GM18909 (cell line): Measurements from ENCODE around the gene COL6A1.

Experiments
- ATAC-seq: cut with Tn5 transposase; IDR thresholded peaks from one replicate; pipeline ENCODE4 v1.9.1; 2021; ENCODE audit warnings: mild to moderate bottlenecking; ENCODE audit not compliant: unreplicated experiment, poor library complexity

The COL6A1 gene

GRCh38 chr21:45979651-45980050 lies 1.9 kb upstream of the COL6A1 start:
- no peak for ATAC-seq

DNA sequence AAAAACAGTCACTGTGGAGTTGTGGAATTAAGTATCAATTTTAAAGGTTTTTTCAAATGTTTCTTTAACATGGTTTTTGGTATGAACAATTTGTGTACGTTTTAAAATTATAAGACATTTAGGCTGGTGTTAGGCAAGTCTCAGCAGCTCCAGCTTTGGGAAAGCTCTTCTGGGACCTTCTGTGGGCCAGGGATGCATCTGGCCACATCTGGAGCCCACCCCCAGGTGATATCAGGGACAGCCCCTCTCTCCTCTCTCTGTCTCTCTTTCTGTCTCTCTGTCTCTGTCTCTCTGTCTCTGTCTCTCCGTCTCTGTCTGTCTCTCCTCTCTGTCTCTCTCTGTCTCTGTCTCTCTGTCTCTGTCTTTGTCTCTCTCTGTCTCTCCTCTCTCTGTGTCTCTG lies 1.3 kb upstream of the COL6A1 start:
- ATAC-seq: no peak

DNA sequence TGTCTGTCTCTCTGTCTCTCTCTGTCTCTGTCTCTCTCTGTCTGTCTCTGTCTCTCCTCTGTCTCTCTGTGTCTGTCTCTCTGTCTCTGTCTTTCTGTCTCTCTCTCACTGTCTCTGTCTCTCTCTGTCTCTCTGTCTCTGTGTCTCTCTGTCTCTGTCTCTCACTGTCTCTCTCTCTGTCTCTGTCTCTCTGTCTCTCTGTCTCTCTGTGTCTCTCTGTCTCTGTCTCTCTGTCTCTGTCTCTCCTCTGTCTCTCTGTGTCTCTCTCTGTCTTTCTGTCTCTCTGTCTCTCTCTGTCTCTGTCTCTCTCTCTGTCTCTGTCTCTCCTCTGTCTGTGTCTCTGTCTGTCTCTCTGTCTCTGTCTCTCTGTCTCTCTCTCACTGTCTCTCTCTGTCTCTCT lies 873 bp upstream of the COL6A1 start:
- ATAC-seq: no peak

DNA sequence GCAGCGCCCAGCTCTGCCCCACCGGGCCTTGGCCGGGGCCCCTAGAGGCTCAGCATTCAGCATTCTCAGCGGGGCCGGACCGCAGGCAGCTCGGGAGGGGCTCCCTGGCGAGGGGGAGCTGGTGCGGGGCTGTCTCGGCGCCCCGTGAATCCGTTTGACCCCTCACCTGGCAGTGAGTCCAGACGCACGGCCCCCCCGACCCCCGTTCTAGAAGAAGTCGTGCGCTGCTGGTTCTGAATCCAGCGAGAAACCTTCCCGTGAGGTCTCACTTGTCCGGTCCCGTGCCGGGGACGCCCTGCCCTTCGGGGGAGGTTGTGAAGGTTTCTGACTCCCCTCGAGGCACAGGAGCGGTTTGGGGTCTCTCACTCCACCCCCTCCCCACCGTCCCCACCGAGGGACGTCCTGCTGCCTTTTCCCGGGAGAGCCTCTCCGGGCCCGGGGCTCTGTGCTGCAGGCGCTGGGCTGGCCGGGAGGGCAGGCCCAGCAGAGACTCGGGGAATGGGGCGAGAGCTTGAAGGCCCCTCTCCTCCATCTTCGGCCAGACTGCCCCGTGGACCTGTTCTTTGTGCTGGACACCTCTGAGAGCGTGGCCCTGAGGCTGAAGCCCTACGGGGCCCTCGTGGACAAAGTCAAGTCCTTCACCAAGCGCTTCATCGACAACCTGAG lies 655 bp downstream of the COL6A1 start:
- no peak for ATAC-seq

DNA sequence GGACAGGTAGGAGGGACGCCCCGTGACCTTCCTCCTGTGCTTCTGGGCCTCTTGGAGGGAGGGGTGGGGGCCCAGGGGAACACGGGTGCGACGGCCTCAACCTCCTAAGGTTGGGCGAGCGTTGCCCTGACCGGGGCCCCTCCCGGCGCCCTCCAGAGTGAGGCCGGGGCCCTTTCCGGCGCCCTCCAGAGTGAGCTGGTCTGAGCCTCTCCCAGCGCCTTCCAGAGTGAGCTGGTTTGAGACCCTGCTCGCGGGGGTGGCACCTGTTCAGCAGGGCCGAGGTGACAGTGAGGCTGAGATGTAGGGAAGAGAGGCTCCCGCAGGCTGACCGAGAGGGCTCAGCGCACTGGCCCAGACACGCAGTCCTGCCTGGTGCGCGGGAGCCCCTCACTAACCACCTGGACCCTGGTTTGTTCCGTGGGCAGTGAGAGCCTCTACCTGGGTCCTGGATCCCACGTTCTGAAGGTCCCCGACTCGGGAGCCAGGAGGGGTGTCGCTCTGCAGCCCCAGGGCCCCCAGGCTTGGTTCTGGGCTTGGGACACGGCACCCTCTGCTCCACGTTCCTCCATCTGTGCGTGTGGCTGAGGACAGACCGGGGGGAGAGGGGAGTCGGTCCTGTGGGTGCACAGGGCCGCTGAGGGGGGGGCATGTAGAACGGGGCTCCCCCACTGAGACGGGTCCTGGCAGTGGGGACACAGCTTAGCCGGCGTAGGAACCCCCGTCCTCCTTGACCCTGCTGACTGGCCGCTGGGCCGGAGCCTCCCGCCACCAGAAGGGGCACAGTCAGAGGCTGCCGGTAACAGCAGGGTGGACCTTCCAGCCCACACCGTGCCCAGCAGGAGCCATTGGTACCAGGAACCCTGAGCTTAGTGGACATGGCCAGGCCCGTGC lies 1.4 kb downstream of the COL6A1 start:
- ATAC-seq: no peak

- no peak for ATAC-seq
Measured at GRCh38 chr21:45983649-45983965, 2.0 kb downstream of the COL6A1 start.

GRCh38 chr21:45983981-45984551 lies 2.5 kb downstream of the COL6A1 start:
- ATAC-seq: no peak

DNA sequence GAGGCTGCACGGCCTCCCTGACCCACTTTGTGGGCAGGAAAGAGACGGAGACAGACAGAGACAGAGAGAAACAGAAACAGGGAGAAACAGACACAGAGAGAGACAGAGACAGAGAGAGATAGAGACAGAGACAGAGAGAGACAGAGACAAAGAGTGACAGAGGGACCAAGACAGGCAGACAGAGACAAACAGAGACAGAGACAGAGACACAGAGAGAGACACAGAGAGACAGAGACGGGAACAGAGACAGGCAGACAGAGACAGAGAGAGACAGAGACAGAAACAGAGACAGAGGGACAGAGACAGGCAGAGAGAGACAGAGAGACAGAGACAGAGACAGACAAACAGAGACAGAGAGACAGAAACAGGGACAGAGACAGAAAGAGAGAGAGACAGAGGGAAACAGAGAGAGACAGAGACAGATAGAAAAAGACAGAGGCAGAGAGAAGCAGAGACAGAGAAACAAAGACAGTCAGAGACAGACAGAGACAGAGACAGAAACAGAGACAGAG lies 3.1 kb downstream of the COL6A1 start:
- ATAC-seq: no peak

GRCh38 chr21:45985471-45986315 lies 4.1 kb downstream of the COL6A1 start:
- ATAC-seq: no peak

DNA sequence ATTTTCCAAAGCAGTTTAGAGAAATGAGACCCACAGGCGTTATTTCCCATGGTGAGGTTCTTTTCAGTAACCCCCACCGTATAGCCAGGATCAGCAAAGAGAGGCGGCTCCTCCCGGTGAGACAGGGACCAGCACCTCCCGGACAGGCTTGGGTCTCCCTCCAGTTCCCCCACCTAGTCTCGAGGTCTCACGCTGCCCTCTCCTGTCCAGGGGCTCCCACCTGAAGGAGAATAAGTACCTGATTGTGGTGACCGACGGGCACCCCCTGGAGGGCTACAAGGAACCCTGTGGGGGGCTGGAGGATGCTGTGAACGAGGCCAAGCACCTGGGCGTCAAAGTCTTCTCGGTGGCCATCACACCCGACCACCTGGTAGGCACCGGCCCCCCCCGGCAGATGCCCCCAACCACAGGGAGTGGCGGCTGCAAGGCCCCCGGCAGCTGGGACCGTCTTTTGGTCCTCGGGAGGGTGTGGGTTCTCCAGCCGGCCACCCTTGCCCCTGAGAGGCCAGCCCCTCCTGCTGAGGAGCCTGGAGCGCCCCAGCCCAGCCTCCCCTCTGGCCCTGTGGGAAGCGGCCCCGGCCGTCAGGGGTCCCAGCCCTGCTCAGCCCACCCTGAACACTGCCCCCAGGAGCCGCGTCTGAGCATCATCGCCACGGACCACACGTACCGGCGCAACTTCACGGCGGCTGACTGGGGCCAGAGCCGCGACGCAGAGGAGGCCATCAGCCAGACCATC lies 4.9 kb downstream of the COL6A1 start:
- no peak for ATAC-seq

- no peak for ATAC-seq
Measured at GRCh38 chr21:45987121-45987711, 5.6 kb downstream of the COL6A1 start.

DNA sequence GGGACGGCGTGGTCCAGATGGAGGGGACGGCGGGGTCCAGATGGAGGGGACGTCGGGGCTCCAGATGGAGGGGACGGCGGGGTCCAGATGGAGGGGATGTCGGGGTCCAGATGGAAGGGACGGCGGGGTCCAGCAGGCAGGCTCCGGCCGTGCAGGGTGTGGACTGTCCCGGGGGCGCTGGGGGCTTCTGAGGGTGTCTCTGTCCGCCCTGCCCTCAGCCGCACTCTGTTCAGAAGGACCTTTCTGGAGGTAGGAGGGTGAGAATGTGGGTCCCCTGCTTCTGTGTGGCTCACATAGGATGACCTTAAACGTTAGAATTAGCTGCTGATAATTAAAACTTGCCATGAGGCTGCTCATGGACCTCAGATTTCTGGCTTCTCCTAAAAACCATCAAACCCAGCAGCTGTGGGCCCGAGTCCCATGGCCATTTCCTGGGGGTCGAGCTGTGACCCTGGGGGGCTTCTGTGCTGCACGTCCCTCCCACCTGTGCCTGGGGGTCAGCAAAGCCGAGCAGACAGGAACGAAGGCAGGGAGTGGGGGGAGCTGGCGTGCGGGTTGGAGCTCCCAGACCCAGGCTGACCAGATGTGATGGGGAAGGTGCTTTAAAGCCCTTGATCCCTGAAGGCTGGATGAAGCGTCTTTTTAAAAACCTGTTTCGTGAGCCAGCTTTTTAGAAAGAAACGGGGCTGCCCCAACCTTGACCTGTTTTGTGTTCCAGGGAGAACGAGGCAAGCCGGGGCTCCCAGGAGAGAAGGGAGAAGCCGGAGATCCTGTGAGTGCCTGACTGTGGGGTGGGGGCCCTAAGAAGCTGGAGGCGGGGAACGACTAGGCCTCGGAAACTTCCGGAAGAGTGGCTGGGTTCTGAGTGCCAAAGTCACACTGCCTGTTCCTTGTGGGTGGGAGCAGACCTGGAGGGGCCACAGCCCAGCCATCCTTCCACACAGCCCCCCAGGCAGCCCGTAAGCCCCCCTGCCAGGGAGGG lies 7.1 kb downstream of the COL6A1 start:
- ATAC-seq: no peak

- no peak for ATAC-seq
Measured at GRCh38 chr21:45989355-45990048, 7.9 kb downstream of the COL6A1 start.

GRCh38 chr21:45990049-45990711 lies 8.6 kb downstream of the COL6A1 start:
- ATAC-seq: no peak

GRCh38 chr21:45990741-45991605 lies 9.4 kb downstream of the COL6A1 start:
- no peak for ATAC-seq

GRCh38 chr21:45991606-45992300 lies 10.2 kb downstream of the COL6A1 start:
- no peak for ATAC-seq
